ENCODE results near the gene FBXO47. TPM values are rescaled to one million over a fixed set of nuclear protein-coding genes. Genes with fewer than 3 reads are reported as not detected.

FBXO47 gene
- total and polyA plus RNA-seq, 2 donors (not counting 3 experiments of a cell fraction or from before 2014, with no cell fraction given): not detected

DNA sequence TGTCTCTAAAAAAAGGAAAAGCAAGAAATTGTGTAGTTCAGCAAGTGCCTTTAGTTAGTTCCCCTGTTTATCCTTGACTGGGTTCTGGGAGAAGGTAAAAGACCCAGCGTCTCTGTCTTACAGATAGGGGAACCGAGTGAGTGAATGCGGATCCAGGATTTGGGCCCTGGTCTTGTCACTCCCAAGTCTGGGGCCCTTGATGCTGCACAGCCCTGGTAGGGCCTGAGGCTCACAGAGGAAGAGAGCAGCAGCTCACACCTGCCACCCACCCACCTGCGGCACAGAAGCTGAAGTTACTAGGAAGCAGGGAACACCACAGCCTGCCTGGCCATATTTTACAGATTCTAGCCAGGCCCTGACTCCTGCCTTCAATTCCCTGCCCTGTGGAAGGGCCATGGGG lies 75.1 kb downstream of the FBXO47 start:
- H3K9me3 ChIP-seq (replicated peaks; ENCODE audit: control insufficient read depth, insufficient read depth, low read length): no peaks in the 10 kb centered on the region
- no peaks in the 10 kb centered on the region for H4K20me1 ChIP-seq (replicated peaks; ENCODE audit: control insufficient read depth, extremely low read depth, insufficient read depth, low read length)
- H2AFZ ChIP-seq (ENCODE audit: low read depth, low read length): no peak overlapping the region
- DNase-seq (ENCODE audit: low read depth, low spot score) (no peak), FAIRE-seq (no peak)
- ChIA-PET CTCF (interaction anchor here (1.0 to 1.5 kb wide), 3 partner anchors 9 to 91 kb away, joined by 3 read pairs; no protein-coding TSS in a partner anchor), POLR2A (interaction anchor here (0.7 kb wide), 2 partner anchors 12 to 49 kb away, joined by 3 read pairs; no protein-coding TSS in a partner anchor)
- no peak overlapping the region for H3K4me3 ChIP-seq (replicated peaks in 1 of 3; ENCODE audit: insufficient read depth in 1 of 3, low read depth in 1 of 3, low read length in 3 of 3)
- no peak overlapping the region for H3K9ac ChIP-seq (replicated peaks; ENCODE audit: extremely low read depth, insufficient read depth, low read length)
- peaks cover 26% of the 10 kb centered on the region for H3K4me1 ChIP-seq (ENCODE audit: control insufficient read depth, extremely low read depth, insufficient read depth, low read length)
- H3K79me2 ChIP-seq (ENCODE audit: control insufficient read depth, insufficient read depth, low read length): peaks cover 27% of the 10 kb centered on the region
- dilution Hi-C loops (cut with MboI; ENCODE audit: extremely low pct_ligation_motif_present, low sequenced_read_pairs) (no loop called here), intact Hi-C loops (cut with micrococcal nuclease) (no loop called here)
- H3K27ac ChIP-seq (ENCODE audit: insufficient read depth, low read depth, low read length): no peak overlapping the region
- peaks cover 9 to 43% of the 10 kb centered on the region in 2 experiments for H3K36me3 ChIP-seq (ENCODE audit: control insufficient read depth in 2 of 2, extremely low read depth in 1 of 2, insufficient read depth in 2 of 2, low read length in 2 of 2)
- H3K9me1 ChIP-seq (replicated peaks; ENCODE audit: control insufficient read depth, extremely low read depth, insufficient read depth, low read length): no peaks in the 10 kb centered on the region
- TF ChIP-seq FOS (IDR thresholded peaks at IDR 0.05; ENCODE audit: borderline replicate concordance, insufficient read depth, low read length): no peak
- no peak for TF ChIP-seq POLR2A (IDR thresholded peaks at IDR 0.05; ENCODE audit: low read depth, low read length)
- no peak for TF ChIP-seq POLR2AphosphoS5 (IDR thresholded peaks at IDR 0.05; ENCODE audit: insufficient read depth, low read depth, low read length)
- TF ChIP-seq, protein P1, sequence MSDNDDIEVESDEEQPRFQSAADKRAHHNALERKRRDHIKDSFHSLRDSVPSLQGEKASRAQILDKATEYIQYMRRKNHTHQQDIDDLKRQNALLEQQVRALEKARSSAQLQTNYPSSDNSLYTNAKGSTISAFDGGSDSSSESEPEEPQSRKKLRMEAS (IDR thresholded peaks at IDR 0.05; ENCODE audit: insufficient read depth, insufficient read length): no peak
- no peak for TF ChIP-seq MYC (IDR thresholded peaks at IDR 0.05; ENCODE audit: low read depth, low read length)
- no peak for TF ChIP-seq GATA2 (IDR thresholded peaks at IDR 0.05; ENCODE audit: insufficient read depth, insufficient read length, low read depth, low read length)
- no peak for TF ChIP-seq EZH2 (IDR thresholded peaks at IDR 0.05; ENCODE audit: borderline replicate concordance, low read depth, low read length, severe bottlenecking)
- TF ChIP-seq, protein P2, sequence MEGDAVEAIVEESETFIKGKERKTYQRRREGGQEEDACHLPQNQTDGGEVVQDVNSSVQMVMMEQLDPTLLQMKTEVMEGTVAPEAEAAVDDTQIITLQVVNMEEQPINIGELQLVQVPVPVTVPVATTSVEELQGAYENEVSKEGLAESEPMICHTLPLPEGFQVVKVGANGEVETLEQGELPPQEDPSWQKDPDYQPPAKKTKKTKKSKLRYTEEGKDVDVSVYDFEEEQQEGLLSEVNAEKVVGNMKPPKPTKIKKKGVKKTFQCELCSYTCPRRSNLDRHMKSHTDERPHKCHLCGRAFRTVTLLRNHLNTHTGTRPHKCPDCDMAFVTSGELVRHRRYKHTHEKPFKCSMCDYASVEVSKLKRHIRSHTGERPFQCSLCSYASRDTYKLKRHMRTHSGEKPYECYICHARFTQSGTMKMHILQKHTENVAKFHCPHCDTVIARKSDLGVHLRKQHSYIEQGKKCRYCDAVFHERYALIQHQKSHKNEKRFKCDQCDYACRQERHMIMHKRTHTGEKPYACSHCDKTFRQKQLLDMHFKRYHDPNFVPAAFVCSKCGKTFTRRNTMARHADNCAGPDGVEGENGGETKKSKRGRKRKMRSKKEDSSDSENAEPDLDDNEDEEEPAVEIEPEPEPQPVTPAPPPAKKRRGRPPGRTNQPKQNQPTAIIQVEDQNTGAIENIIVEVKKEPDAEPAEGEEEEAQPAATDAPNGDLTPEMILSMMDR (IDR thresholded peaks at IDR 0.05; ENCODE audit: extremely low read depth in 1 of 2, insufficient read depth in 1 of 2, low read depth in 1 of 2, low read length in 2 of 2): no peak
- no peak for TF ChIP-seq JUN (IDR thresholded peaks at IDR 0.05; ENCODE audit: borderline replicate concordance, insufficient read depth, insufficient read length, low read depth)
- no peaks in the 10 kb centered on the region for H3K27me3 ChIP-seq (ENCODE audit: control insufficient read depth in 2 of 2, insufficient read depth in 2 of 2, low read length in 2 of 2)
- BruUV-seq (replicated peaks): no TSS peak
- H3K4me2 ChIP-seq (ENCODE audit: insufficient read depth, low read length): no peak overlapping the region

Data from endothelial cell of umbilical vein (primary cell).